T-helper 17 cell (primary cell): Measurements from ENCODE around the gene MRGPRX4. TPM values are rescaled to one million over a fixed set of nuclear protein-coding genes. Genes with fewer than 3 reads are reported as not detected.

Experiments
- total RNA-seq, 4 donors: library from RNA in 2 of 4; stranded (reverse) in 2 of 4; gene quantifications; one replicate each; pipeline ENCODE4 v1.2.3 and lab custom pipeline; 2022 to 2026

The MRGPRX4 gene
- total RNA-seq, 2 donors from 2014 or later, result not detected

Other genes with a start within 250 kb of the MRGPRX4 start
- gene SERGEF, start 159.8 kb upstream of the MRGPRX4 start, total RNA-seq, result 10 to 100 TPM; 34.6 to 39.8 TPM
- under 1 TPM; 0.47 to 0.73 TPM for gene TPH1, start 126.6 kb upstream of the MRGPRX4 start, total RNA-seq
- 10 to 100 TPM; 18.2 to 22.1 TPM for gene SAAL1, start 66.8 kb upstream of the MRGPRX4 start, total RNA-seq
- gene MRGPRX3, start 40.3 kb upstream of the MRGPRX4 start, total RNA-seq, result not detected
- gene SAA4, start 64.0 kb downstream of the MRGPRX4 start, total RNA-seq, result not detected
- not detected for gene SAA2, start 75.8 kb downstream of the MRGPRX4 start, total RNA-seq
- not detected for gene SAA1, start 93.4 kb downstream of the MRGPRX4 start, total RNA-seq
- 10 to 100 TPM; 12.8 to 15.7 TPM for gene HPS5, start 149.3 kb downstream of the MRGPRX4 start, total RNA-seq
- 10 to 100 TPM; 22.0 to 24.4 TPM for gene GTF2H1, start 149.7 kb downstream of the MRGPRX4 start, total RNA-seq
- 100 to 1,000 TPM; 260 to 313 TPM for gene LDHA, start 221.7 kb downstream of the MRGPRX4 start, total RNA-seq
- not detected for gene LDHC, start 239.5 kb downstream of the MRGPRX4 start, total RNA-seq